Osteoblast (primary cell): ENCODE measurements around the gene ALDH18A1. TPM values are rescaled to one million over a fixed set of nuclear protein-coding genes. Genes with fewer than 3 reads are reported as not detected.

ENCODE experiments used
- DNase-seq: peaks from one replicate; pipeline ENCODE4 v3.0.0; 2011; ENCODE audit warnings: low spot score, mixed read lengths; ENCODE audit not compliant: insufficient read length; ENCODE audit errors: missing footprints
- H2AFZ ChIP-seq: 2 replicates; pipeline ENCODE4 v1.6.0; 2011; ENCODE audit warnings: mild to moderate bottlenecking, low read length
- H3K27ac ChIP-seq: 2 replicates; pipeline ENCODE4 v1.5.1; 2011; ENCODE audit warnings: mild to moderate bottlenecking, low read depth, low read length, moderate library complexity
- H3K27me3 ChIP-seq: 2 replicates; pipeline ENCODE4 v1.6.0; 2012; ENCODE audit warnings: mild to moderate bottlenecking, control low read depth, inconsistent platforms, low read length, moderate library complexity; ENCODE audit not compliant: insufficient read depth
- H3K36me3 ChIP-seq: 2 replicates; pipeline ENCODE4 v1.5.1; 2011; ENCODE audit warnings: mild to moderate bottlenecking, low read length, control low read depth, moderate library complexity; ENCODE audit not compliant: insufficient read depth
- H3K4me1 ChIP-seq: 2 replicates; pipeline ENCODE4 v1.5.1; 2011; ENCODE audit warnings: mild to moderate bottlenecking, low read length, control low read depth, moderate library complexity; ENCODE audit not compliant: insufficient read depth
- H3K4me2 ChIP-seq: 2 replicates; pipeline ENCODE4 v1.6.0; 2011; ENCODE audit warnings: mild to moderate bottlenecking, low read length; ENCODE audit not compliant: insufficient read depth
- H3K4me3 ChIP-seq: fragments of 200-600 bp; sonication (generic); 3 replicates; pipeline ENCODE4 v1.5.1; 2012; ENCODE audit warnings: mild to moderate bottlenecking, low read length, inconsistent platforms; ENCODE audit not compliant: insufficient read depth
- H3K79me2 ChIP-seq: 2 replicates; pipeline ENCODE4 v1.6.0; 2012; ENCODE audit warnings: mild to moderate bottlenecking, low read length, control low read depth, inconsistent platforms; ENCODE audit not compliant: insufficient read depth
- H3K9me3 ChIP-seq: 2 replicates; pipeline ENCODE4 v1.5.1; 2011; ENCODE audit warnings: low read depth, low read length, control low read depth
- H4K20me1 ChIP-seq: 2 replicates; pipeline ENCODE4 v1.6.0; 2012; ENCODE audit warnings: mild to moderate bottlenecking, low read length, control low read depth; ENCODE audit not compliant: insufficient read depth
- CTCF ChIP-seq: IDR thresholded peaks from 2 replicates; pipeline ENCODE4 v1.5.1; 2011; ENCODE audit warnings: mild to moderate bottlenecking, low read depth, low read length, moderate library complexity; ENCODE audit errors: extremely low read depth
- total RNA-seq: library from RNA; depleted of rRNA; stranded (reverse); fragments of >200 nt; gene quantifications from 2 replicates; pipeline ENCODE4 v1.2.3, GENCODE V29; 2012

The ALDH18A1 gene
- total RNA-seq, 1 donor: 98.4 TPM

DNA sequence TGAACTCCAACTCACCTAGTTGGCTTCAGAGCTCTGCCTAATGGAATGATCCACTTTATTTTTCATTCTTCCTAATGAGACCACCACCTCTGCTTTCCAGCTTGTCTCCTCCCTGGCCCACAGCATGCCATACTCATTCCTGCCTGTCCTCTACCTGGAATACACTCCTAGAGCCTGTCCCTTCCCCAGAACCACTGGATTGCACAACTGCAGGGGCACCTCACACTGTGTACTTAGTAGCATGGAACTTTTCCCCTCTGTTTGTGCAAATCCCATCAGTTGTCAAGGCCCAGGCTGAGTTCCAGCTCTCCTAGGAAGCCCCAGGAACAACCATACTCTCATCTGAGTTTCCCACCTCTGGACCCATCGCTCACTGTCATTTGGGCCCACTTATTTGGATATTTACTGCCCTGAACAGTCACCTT, 15.6 kb downstream of the ALDH18A1 start:
- H3K36me3 ChIP-seq: peaks cover 88% of the 10 kb centered on the region
- no peak overlapping the region for H3K27ac ChIP-seq
- no peak overlapping the region for H2AFZ ChIP-seq
- H4K20me1 ChIP-seq: peaks cover 20% of the 10 kb centered on the region
- no peaks in the 10 kb centered on the region for H3K4me1 ChIP-seq
- TF ChIP-seq CTCF: no peak
- H3K9me3 ChIP-seq: no peaks in the 10 kb centered on the region
- no peak overlapping the region for H3K4me3 ChIP-seq
- H3K79me2 ChIP-seq: peaks cover 21% of the 10 kb centered on the region
- no peaks in the 10 kb centered on the region for H3K27me3 ChIP-seq
- no peak for DNase-seq
- no peak overlapping the region for H3K4me2 ChIP-seq

DNA sequence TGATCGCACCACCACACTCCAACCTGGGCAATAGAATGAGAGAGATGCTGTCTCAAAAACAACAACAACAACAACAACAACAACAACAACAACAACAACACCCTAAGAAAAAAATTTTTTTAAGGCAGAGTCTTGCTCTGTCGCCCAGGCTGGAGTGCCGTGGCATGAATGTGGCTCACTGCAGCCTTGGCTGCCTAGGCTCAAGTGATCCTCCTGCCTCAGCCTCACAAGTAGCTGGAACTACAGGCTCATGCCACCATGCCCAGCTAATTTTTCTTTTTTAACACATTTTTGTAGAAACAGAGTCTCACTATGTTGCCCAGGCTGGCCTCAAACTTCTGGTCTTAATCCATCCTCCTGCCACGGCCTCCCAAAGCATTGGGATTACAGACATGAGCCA, 18.6 kb downstream of the ALDH18A1 start:
- peaks cover 89% of the 10 kb centered on the region for H3K36me3 ChIP-seq
- no peak for DNase-seq
- no peak overlapping the region for H3K4me3 ChIP-seq
- TF ChIP-seq CTCF: no peak
- H4K20me1 ChIP-seq: peaks cover 14% of the 10 kb centered on the region
- peaks cover 5% of the 10 kb centered on the region for H3K79me2 ChIP-seq
- no peak overlapping the region for H3K27ac ChIP-seq
- H3K4me2 ChIP-seq: no peak overlapping the region
- H3K9me3 ChIP-seq: no peaks in the 10 kb centered on the region
- no peaks in the 10 kb centered on the region for H3K27me3 ChIP-seq
- no peaks in the 10 kb centered on the region for H3K4me1 ChIP-seq
- no peak overlapping the region for H2AFZ ChIP-seq

GRCh38 chr10:95637140-95637539, 19.4 kb downstream of the ALDH18A1 start:
- TF ChIP-seq CTCF: no peak
- Histone ChIP-seq H4K20me1 (peaks cover 6% of the 10 kb centered on the region), H3K27ac (no peak overlapping the region), H3K4me3 (no peak overlapping the region), H3K27me3 (no peaks in the 10 kb centered on the region), H3K4me2 (no peak overlapping the region), H3K4me1 (no peaks in the 10 kb centered on the region), H3K36me3 (peaks cover 89% of the 10 kb centered on the region), H3K79me2 (peaks cover 2% of the 10 kb centered on the region), H2AFZ (no peak overlapping the region), H3K9me3 (no peaks in the 10 kb centered on the region)
- DNase-seq: no peak

DNA sequence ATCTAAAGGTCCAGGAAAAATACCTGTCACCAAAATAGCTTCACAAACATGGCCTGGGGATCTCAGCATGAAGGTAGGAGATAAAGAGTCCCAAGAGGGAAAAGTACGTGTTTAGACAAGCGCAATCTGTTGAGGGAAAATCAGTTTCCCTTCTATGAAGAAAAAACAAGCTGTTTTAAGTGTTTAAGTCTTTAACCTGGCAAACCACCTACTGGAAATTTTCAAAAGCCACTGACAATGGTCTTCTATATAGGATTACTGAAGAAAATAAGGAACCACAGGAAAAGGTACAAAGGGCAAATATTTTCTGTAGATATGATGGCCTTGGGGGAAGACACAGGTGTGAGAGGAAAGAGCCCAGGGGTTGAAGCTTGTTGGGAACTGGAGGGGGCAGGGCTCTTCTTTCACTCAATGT, 21.2 kb downstream of the ALDH18A1 start:
- H3K4me2 ChIP-seq: no peak overlapping the region
- no peaks in the 10 kb centered on the region for H3K27me3 ChIP-seq
- H3K9me3 ChIP-seq: no peaks in the 10 kb centered on the region
- H3K4me1 ChIP-seq: no peaks in the 10 kb centered on the region
- TF ChIP-seq CTCF: no peak
- peaks cover 88% of the 10 kb centered on the region for H3K36me3 ChIP-seq
- peaks cover 5% of the 10 kb centered on the region for H4K20me1 ChIP-seq
- H3K27ac ChIP-seq: no peak overlapping the region
- no peak overlapping the region for H2AFZ ChIP-seq
- no peak overlapping the region for H3K4me3 ChIP-seq
- DNase-seq: no peak
- peaks cover 2% of the 10 kb centered on the region for H3K79me2 ChIP-seq
